Duodenal mucosa (tissue), 2 donors: ENCODE data around the gene ANKS1B.

Source experiments
- H3K27ac ChIP-seq: one replicate; pipeline ENCODE4 v1.7.0; 2013; ENCODE audit warnings: low read depth, low read length
- H3K27me3 ChIP-seq, 2 donors: one replicate each; pipeline ENCODE4 v1.7.0; 2013; ENCODE audit warnings: low read length in 2 of 2, control low read depth in 1 of 2; ENCODE audit not compliant: insufficient read depth in 2 of 2, control insufficient read depth in 1 of 2
- H3K36me3 ChIP-seq, 2 donors: one replicate each; pipeline ENCODE4 v1.7.0; 2013; ENCODE audit warnings: low read length in 2 of 2, control low read depth in 1 of 2; ENCODE audit not compliant: insufficient read depth in 2 of 2, control insufficient read depth in 1 of 2
- H3K4me1 ChIP-seq, 2 donors: one replicate each; pipeline ENCODE4 v1.7.0; 2013; ENCODE audit warnings: low read length in 2 of 2, control low read depth in 1 of 2; ENCODE audit not compliant: insufficient read depth in 2 of 2, control insufficient read depth in 1 of 2
- H3K4me3 ChIP-seq, 2 donors: one replicate each; pipeline ENCODE4 v1.7.0; 2013; ENCODE audit warnings: low read length in 2 of 2, low read depth in 1 of 2
- H3K9ac ChIP-seq, 2 donors: one replicate each; pipeline ENCODE4 v1.7.0; 2013; ENCODE audit warnings: low read length in 2 of 2, low read depth in 1 of 2
- H3K9me3 ChIP-seq, 2 donors: one replicate each; pipeline ENCODE4 v1.7.0; 2013; ENCODE audit warnings: low read length in 2 of 2, control low read depth in 1 of 2; ENCODE audit not compliant: control insufficient read depth in 1 of 2

Gene ANKS1B

DNA sequence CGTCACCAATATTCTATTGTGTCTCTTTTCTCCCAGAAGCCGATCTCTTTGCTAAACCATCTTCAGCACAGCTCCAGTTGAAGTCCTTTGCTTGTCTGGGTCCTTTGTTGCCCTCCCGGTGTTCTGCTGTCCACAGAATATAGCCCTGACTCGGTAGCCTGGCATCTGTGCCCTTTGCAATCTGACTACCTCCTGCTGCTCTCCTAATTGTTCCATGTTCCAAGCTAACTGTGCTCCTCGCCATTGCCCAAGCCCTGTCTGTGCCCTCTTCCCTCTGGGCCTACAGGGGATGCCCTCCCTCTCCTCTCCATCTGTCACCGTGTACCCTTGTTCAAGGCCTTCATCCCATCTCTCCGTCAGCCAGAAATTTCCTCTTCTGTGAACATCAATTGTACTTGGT is 1033.3 kb downstream of the ANKS1B start:
- Histone ChIP-seq H3K9ac (no peak overlapping the region), H3K4me1 (no peaks in the 10 kb centered on the region), H3K27ac (no peak overlapping the region), H3K4me3 (no peak overlapping the region), H3K9me3 (no peaks in the 10 kb centered on the region), H3K36me3 (no peaks in the 10 kb centered on the region), H3K27me3 (no peaks in the 10 kb centered on the region)

DNA sequence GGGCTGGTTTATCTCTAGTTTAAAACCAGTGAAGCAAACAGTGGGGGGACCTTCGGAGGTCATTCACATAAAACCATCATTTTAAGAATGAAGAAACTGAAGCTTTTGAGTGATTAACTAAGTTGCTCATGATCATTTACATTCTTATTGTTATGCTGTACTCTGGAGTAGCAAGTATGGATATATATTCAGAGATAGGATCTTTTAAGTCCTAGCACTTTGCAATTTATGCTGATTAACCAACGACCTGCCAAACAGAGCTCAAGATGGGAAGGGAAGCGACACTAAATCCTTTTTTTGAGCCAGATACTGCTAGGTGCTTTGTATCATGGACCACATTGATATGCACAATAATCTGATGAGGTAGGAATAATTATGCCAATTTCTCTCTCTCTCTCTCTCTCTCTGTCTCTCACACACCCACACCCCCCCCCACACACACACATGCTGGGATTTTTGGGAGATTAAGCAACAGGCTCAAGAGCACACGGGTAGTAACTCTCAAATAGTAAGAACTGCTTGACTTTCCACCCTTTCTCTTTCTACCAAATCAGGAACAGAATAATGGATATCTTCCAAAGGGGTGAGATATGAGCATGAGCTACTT is 1036.3 kb downstream of the ANKS1B start:
- Histone ChIP-seq H3K27me3 (no peaks in the 10 kb centered on the region), H3K27ac (no peak overlapping the region), H3K4me1 (no peaks in the 10 kb centered on the region), H3K9ac (no peak overlapping the region), H3K9me3 (no peaks in the 10 kb centered on the region), H3K36me3 (no peaks in the 10 kb centered on the region), H3K4me3 (no peak overlapping the region)

GRCh38 chr12:98945864-98946263 is 1038.9 kb downstream of the ANKS1B start:
- Histone ChIP-seq H3K4me3 (no peak overlapping the region), H3K27ac (no peak overlapping the region), H3K9me3 (no peaks in the 10 kb centered on the region), H3K9ac (no peak overlapping the region), H3K4me1 (no peaks in the 10 kb centered on the region), H3K27me3 (no peaks in the 10 kb centered on the region), H3K36me3 (no peaks in the 10 kb centered on the region)

- H3K36me3 ChIP-seq = no peaks in the 10 kb centered on the region
- no peaks in the 10 kb centered on the region for H3K27me3 ChIP-seq
- H3K4me3 ChIP-seq = no peak overlapping the region
- H3K27ac ChIP-seq = no peak overlapping the region
- no peaks in the 10 kb centered on the region for H3K9me3 ChIP-seq
- no peaks in the 10 kb centered on the region for H3K4me1 ChIP-seq
- H3K9ac ChIP-seq = no peak overlapping the region
Measured at GRCh38 chr12:98939926-98940325, 1044.8 kb downstream of the ANKS1B start.

- Histone ChIP-seq H3K36me3 (no peaks in the 10 kb centered on the region), H3K27ac (no peak overlapping the region), H3K9me3 (no peaks in the 10 kb centered on the region), H3K4me1 (no peaks in the 10 kb centered on the region), H3K4me3 (no peak overlapping the region), H3K9ac (no peak overlapping the region), H3K27me3 (no peaks in the 10 kb centered on the region)
Measured at GRCh38 chr12:98939350-98939749, 1045.4 kb downstream of the ANKS1B start.

GRCh38 chr12:98935847-98936246 is 1048.9 kb downstream of the ANKS1B start:
- no peak overlapping the region for H3K27ac ChIP-seq
- no peak overlapping the region for H3K4me3 ChIP-seq
- H3K9ac ChIP-seq = no peak overlapping the region
- H3K27me3 ChIP-seq = no peaks in the 10 kb centered on the region
- no peaks in the 10 kb centered on the region for H3K4me1 ChIP-seq
- no peaks in the 10 kb centered on the region for H3K36me3 ChIP-seq
- no peaks in the 10 kb centered on the region for H3K9me3 ChIP-seq

- Histone ChIP-seq H3K9ac (no peak overlapping the region), H3K36me3 (no peaks in the 10 kb centered on the region), H3K4me3 (no peak overlapping the region), H3K27ac (no peak overlapping the region), H3K9me3 (no peaks in the 10 kb centered on the region), H3K27me3 (no peaks in the 10 kb centered on the region), H3K4me1 (no peaks in the 10 kb centered on the region)
Measured at GRCh38 chr12:98922871-98923270, 1061.9 kb downstream of the ANKS1B start.

DNA sequence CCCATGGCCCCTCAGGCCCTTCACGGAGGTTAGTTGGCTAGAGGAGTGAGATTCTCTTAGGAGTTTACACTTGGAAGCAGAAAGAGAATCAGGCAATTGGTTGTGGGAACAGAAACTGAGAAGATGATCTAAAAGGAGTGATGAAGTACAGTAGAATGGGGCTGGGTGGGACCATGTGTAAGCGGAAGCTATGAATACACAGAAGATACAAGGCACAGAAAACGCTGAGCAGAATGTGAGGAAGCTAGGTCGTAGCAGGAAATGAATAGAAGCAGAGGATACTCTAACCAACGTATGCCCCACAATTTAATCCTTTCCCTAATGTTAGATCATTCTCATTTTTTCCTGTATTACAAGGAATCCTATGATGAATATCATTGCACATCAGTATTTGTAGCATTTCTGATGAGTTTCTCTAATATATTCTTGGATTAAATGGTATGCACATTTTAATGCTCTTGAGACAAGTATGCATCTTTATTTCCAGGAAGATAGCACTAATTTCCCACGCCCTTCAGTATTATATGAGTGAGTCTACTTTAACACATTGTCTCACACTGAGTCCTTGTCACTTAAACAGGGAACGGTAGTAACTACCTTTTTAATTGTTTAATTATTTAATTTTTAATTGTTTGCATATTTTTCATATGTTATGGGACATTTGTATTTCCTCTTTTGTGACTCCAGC is 1066.4 kb downstream of the ANKS1B start:
- Histone ChIP-seq H3K9ac (no peak overlapping the region), H3K4me3 (no peak overlapping the region), H3K4me1 (no peaks in the 10 kb centered on the region), H3K27ac (no peak overlapping the region), H3K27me3 (no peaks in the 10 kb centered on the region), H3K36me3 (no peaks in the 10 kb centered on the region), H3K9me3 (no peaks in the 10 kb centered on the region)

GRCh38 chr12:98916106-98916505 is 1068.6 kb downstream of the ANKS1B start:
- no peaks in the 10 kb centered on the region for H3K36me3 ChIP-seq
- no peak overlapping the region for H3K4me3 ChIP-seq
- no peak overlapping the region for H3K27ac ChIP-seq

GRCh38 chr12:98912401-98912974 is 1072.2 kb downstream of the ANKS1B start:
- Histone ChIP-seq H3K4me3 (no peak overlapping the region), H3K36me3 (no peaks in the 10 kb centered on the region), H3K9ac (no peak overlapping the region), H3K27me3 (no peaks in the 10 kb centered on the region), H3K27ac (no peak overlapping the region), H3K4me1 (no peaks in the 10 kb centered on the region), H3K9me3 (no peaks in the 10 kb centered on the region)

More at GRCh38 chr12:98916106-98916505, 1068.6 kb downstream of the ANKS1B start:
- no peak overlapping the region for H3K9ac ChIP-seq
- no peaks in the 10 kb centered on the region for H3K27me3 ChIP-seq
- H3K9me3 ChIP-seq = no peaks in the 10 kb centered on the region
- no peaks in the 10 kb centered on the region for H3K4me1 ChIP-seq
